Raji (cell line): ENCODE data around the gene SMIM22.

Experiments used
- POLR2A ChIP-seq: IDR thresholded peaks from 2 replicates; pipeline ENCODE4 v1.6.1; 2011; ENCODE audit warnings: low read depth, low read length, control low read depth; ENCODE audit not compliant: insufficient read depth

SMIM22 gene

GRCh38 chr16:4783951-4784336, 11.2 kb upstream of the SMIM22 start:
- no peak for TF ChIP-seq POLR2A

GRCh38 chr16:4785758-4786433, 9.3 kb upstream of the SMIM22 start:
- TF ChIP-seq POLR2A: no peak

- TF ChIP-seq POLR2A: no peak
These were observed 8.1 kb upstream of the SMIM22 start for GRCh38 chr16:4787068-4787467.

GRCh38 chr16:4787627-4788482, 7.3 kb upstream of the SMIM22 start, which contains the start of gene SEPTIN12:
SEPTIN12 (minus strand) TSS chr16:4788345; CDS start chr16:4787645, 700 bp downstream.
- TF ChIP-seq POLR2A: no peak

GRCh38 chr16:4788489-4788889, 6.7 kb upstream of the SMIM22 start:
- no peak for TF ChIP-seq POLR2A

GRCh38 chr16:4788910-4789309, 6.3 kb upstream of the SMIM22 start:
- TF ChIP-seq POLR2A: no peak

- TF ChIP-seq POLR2A: no peak
These were observed 4.9 kb upstream of the SMIM22 start for GRCh38 chr16:4790261-4790660.

- no peak for TF ChIP-seq POLR2A
These were observed 4.3 kb upstream of the SMIM22 start for GRCh38 chr16:4790871-4791270.

- no peak for TF ChIP-seq POLR2A
These were observed 2.1 kb upstream of the SMIM22 start for GRCh38 chr16:4792951-4793513.

- no peak for TF ChIP-seq POLR2A
These were observed 831 bp downstream of the SMIM22 start for GRCh38 chr16:4795828-4796572.

- TF ChIP-seq POLR2A: no peak
These were observed 2.0 kb downstream of the SMIM22 start for GRCh38 chr16:4796982-4797804.

- no peak for TF ChIP-seq POLR2A
These were observed 2.7 kb downstream of the SMIM22 start for GRCh38 chr16:4797805-4798252.

GRCh38 chr16:4798456-4798855, 3.3 kb downstream of the SMIM22 start:
- TF ChIP-seq POLR2A: no peak

GRCh38 chr16:4799171-4799855, 4.1 kb downstream of the SMIM22 start:
- TF ChIP-seq POLR2A: no peak
